AG04450 (cell line): ENCODE results near the gene RAB8B. TPM values are rescaled to one million over a fixed set of nuclear protein-coding genes. Genes with fewer than 3 reads are reported as not detected.

ENCODE experiments used
- CTCF ChIA-PET: fragments of 300-600, 350-600 bp; formaldehyde crosslinking; extraction: SDS; loops from one replicate; lab custom pipeline; 2022; ENCODE audit warnings: antibody characterized with exemption, inconsistent platforms; lab: Charles Lee
- POLR2A ChIA-PET: fragments of 350-600 bp; formaldehyde crosslinking; extraction: SDS; loops from one replicate; lab custom pipeline; 2021; ENCODE audit warnings: antibody characterized with exemption, inconsistent platforms; lab: Yijun Ruan, JAX
- DNase-seq: peaks from one replicate; pipeline ENCODE4 v3.0.0-alpha.2; 2011; ENCODE audit warnings: low read depth, low spot score
- H3K27ac ChIP-seq: one replicate; pipeline ENCODE4 v1.5.1; 2012; ENCODE audit warnings: low read depth, low read length, control low read depth
- H3K27me3 ChIP-seq: one replicate; pipeline ENCODE4 v1.6.0; 2012; ENCODE audit warnings: low read length; ENCODE audit not compliant: control insufficient read depth, insufficient read depth
- H3K4me3 ChIP-seq: 2 replicates; pipeline ENCODE4 v1.5.1; 2011; ENCODE audit warnings: mild to moderate bottlenecking, low read depth, low read length, control low read depth
- H3K9me3 ChIP-seq: 2 replicates; pipeline ENCODE4 v1.5.1; 2012; ENCODE audit warnings: low read length; ENCODE audit not compliant: control insufficient read depth, insufficient read depth
- CTCF ChIP-seq: IDR thresholded peaks from 2 replicates; pipeline ENCODE4 v1.5.1; 2011; ENCODE audit warnings: low read depth, low read length, control low read depth, inconsistent platforms
- polyA plus RNA-seq: library from polyadenylated mRNA; depleted of rRNA; stranded (reverse); fragments of >200 nt; gene quantifications from 2 replicates; pipeline ENCODE4 v1.2.3, GENCODE V29; 2011

RAB8B gene
- polyA plus RNA-seq, 1 experiment, result 82.4 TPM

GRCh38 chr15:63190769-63191649 is 1.6 kb downstream of the RAB8B start:
- Histone ChIP-seq H3K4me3 (peak overlapping the region; percentile 86), H3K27ac (no peak overlapping the region), H3K9me3 (no peaks in the 10 kb centered on the region), H3K27me3 (no peaks in the 10 kb centered on the region)
- TF ChIP-seq CTCF, result no peak
- DNase-seq, result no peak
- ChIA-PET CTCF (no interaction called here), POLR2A (interaction anchor here (1.5 kb wide), 1 partner anchor 34 kb away, joined by 7 read pairs; the partner anchor contains the start of gene RPS27L)

GRCh38 chr15:63191895-63192618 is 2.7 kb downstream of the RAB8B start:
- CTCF ChIA-PET, result interaction anchor here (1.0 kb wide), 1 partner anchor 144 kb away, joined by 4 read pairs; no protein-coding TSS in a partner anchor
- Histone ChIP-seq H3K4me3 (no peak overlapping the region), H3K27me3 (no peaks in the 10 kb centered on the region), H3K9me3 (no peaks in the 10 kb centered on the region), H3K27ac (no peak overlapping the region)
- no peak for DNase-seq
- TF ChIP-seq CTCF, result no peak
- POLR2A ChIA-PET, result interaction anchor here (0.7 to 1.5 kb wide), 2 partner anchors 35 to 648 kb away, joined by 3 to 7 read pairs; partner anchors contain the start of gene RPS27L

GRCh38 chr15:63192619-63193206 is 3.3 kb downstream of the RAB8B start:
- Histone ChIP-seq H3K27me3 (no peaks in the 10 kb centered on the region), H3K9me3 (no peaks in the 10 kb centered on the region), H3K4me3 (no peak overlapping the region), H3K27ac (no peak overlapping the region)
- ChIA-PET CTCF (interaction anchor here (0.6 to 1.0 kb wide), 2 partner anchors 38 to 145 kb away, joined by 4 to 8 read pairs; no protein-coding TSS in a partner anchor), POLR2A (no interaction called here)
- TF ChIP-seq CTCF, result no peak
- DNase-seq, result no peak

GRCh38 chr15:63194302-63194701 is 4.9 kb downstream of the RAB8B start:
- ChIA-PET POLR2A (no interaction called here), CTCF (interaction anchor here (0.6 to 2.7 kb wide), 2 partner anchors 146 to 235 kb away, joined by 3 to 11 read pairs; no protein-coding TSS in a partner anchor)
- no peak overlapping the region for H3K27ac ChIP-seq
- no peak for TF ChIP-seq CTCF
- no peak overlapping the region for H3K4me3 ChIP-seq
- H3K9me3 ChIP-seq, result no peaks in the 10 kb centered on the region
- DNase-seq, result no peak
- H3K27me3 ChIP-seq, result no peaks in the 10 kb centered on the region
